H9 (cell line): Measurements from ENCODE around the gene ARPC5. TPM values are rescaled to one million over a fixed set of nuclear protein-coding genes. Genes with fewer than 3 reads are reported as not detected.

Experiments used
- DNase-seq: peaks from one replicate; pipeline ENCODE4 v3.0.0-alpha.2; 2017
- H2AFZ ChIP-seq: one replicate; pipeline ENCODE4 v1.6.1; 2013; ENCODE audit warnings: mild to moderate bottlenecking, low read length, control low read depth, moderate library complexity
- H2AK5ac ChIP-seq: 2 replicates; pipeline ENCODE4 v1.6.1; 2013; ENCODE audit warnings: low read length, control low read depth, mixed read lengths; ENCODE audit not compliant: insufficient read length
- H2BK120ac ChIP-seq: one replicate; pipeline ENCODE4 v1.6.1; 2013; ENCODE audit warnings: low read depth, mild to moderate bottlenecking, low read length, control low read depth, inconsistent platforms; ENCODE audit not compliant: poor library complexity, severe bottlenecking
- H2BK12ac ChIP-seq: 2 replicates; pipeline ENCODE4 v1.6.1; 2013; ENCODE audit warnings: low read length, control low read depth, mixed read lengths, low read depth; ENCODE audit not compliant: insufficient read length
- H2BK15ac ChIP-seq: 2 replicates; pipeline ENCODE4 v1.6.1; 2013; ENCODE audit warnings: low read depth, low read length, control low read depth
- H2BK20ac ChIP-seq: one replicate; pipeline ENCODE4 v1.6.1; 2013; ENCODE audit warnings: low read depth, mild to moderate bottlenecking, low read length, control low read depth, inconsistent platforms; ENCODE audit not compliant: poor library complexity, severe bottlenecking
- H2BK5ac ChIP-seq: 2 replicates; pipeline ENCODE4 v1.6.1; 2013; ENCODE audit warnings: low read length, control low read depth, mixed read lengths; ENCODE audit not compliant: insufficient read length
- H3K14ac ChIP-seq: 2 replicates; pipeline ENCODE4 v1.6.1; 2013; ENCODE audit warnings: low read length, control low read depth; ENCODE audit not compliant: insufficient read depth
- H3K18ac ChIP-seq: 2 replicates; pipeline ENCODE4 v1.6.1; 2013; ENCODE audit warnings: low read depth, mild to moderate bottlenecking, mixed read lengths, low read length, control low read depth; ENCODE audit not compliant: insufficient read length
- H3K23ac ChIP-seq: 2 replicates; pipeline ENCODE4 v1.6.1; 2013; ENCODE audit warnings: low read length, control low read depth, mixed read lengths, low read depth; ENCODE audit not compliant: insufficient read length
- H3K23me2 ChIP-seq: 2 replicates; pipeline ENCODE4 v1.6.1; 2013; ENCODE audit warnings: low read depth, mild to moderate bottlenecking, mixed read lengths, low read length, control low read depth; ENCODE audit not compliant: insufficient read length, poor library complexity, severe bottlenecking
- H3K27ac ChIP-seq: 2 replicates; pipeline ENCODE4 v1.5.1; 2013; ENCODE audit warnings: low read length, control low read depth, mixed read lengths, low read depth; ENCODE audit not compliant: insufficient read length
- H3K27me3 ChIP-seq: 2 replicates; pipeline ENCODE4 v1.6.1; 2013; ENCODE audit warnings: low read length, control low read depth, inconsistent platforms; ENCODE audit not compliant: insufficient read depth
- H3K4ac ChIP-seq: 2 replicates; pipeline ENCODE4 v1.6.1; 2013; ENCODE audit warnings: low read depth, mild to moderate bottlenecking, control low read depth, inconsistent platforms, low read length, moderate library complexity
- H3K4me1 ChIP-seq: 2 replicates; pipeline ENCODE4 v1.6.1; 2013; ENCODE audit warnings: low read length, control low read depth, inconsistent platforms; ENCODE audit not compliant: insufficient read depth
- H3K4me2 ChIP-seq: 2 replicates; pipeline ENCODE4 v1.6.1; 2013; ENCODE audit warnings: low read length, control low read depth, mixed read lengths; ENCODE audit not compliant: insufficient read length, insufficient read depth
- H3K56ac ChIP-seq: 2 replicates; pipeline ENCODE4 v1.6.1; 2013; ENCODE audit warnings: low read depth, mild to moderate bottlenecking, mixed read lengths, low read length, control low read depth; ENCODE audit not compliant: insufficient read length
- H3K79me1 ChIP-seq: 2 replicates; pipeline ENCODE4 v1.6.1; 2013; ENCODE audit warnings: low read depth, mild to moderate bottlenecking, moderate library complexity, low read length, control low read depth, inconsistent platforms; ENCODE audit not compliant: insufficient read depth, poor library complexity, severe bottlenecking
- H3K79me2 ChIP-seq: 2 replicates; pipeline ENCODE4 v1.6.1; 2013; ENCODE audit warnings: low read length, control low read depth, inconsistent platforms; ENCODE audit not compliant: insufficient read depth
- H3K9ac ChIP-seq: 2 replicates; pipeline ENCODE4 v1.6.1; 2013; ENCODE audit warnings: low read length, control low read depth, mixed read lengths; ENCODE audit not compliant: insufficient read length; ENCODE audit errors: extremely low read depth
- H3K9me3 ChIP-seq: one replicate; pipeline ENCODE4 v1.6.1; 2013; ENCODE audit warnings: low read depth, low read length, inconsistent platforms; ENCODE audit not compliant: control insufficient read depth
- H3T11ph ChIP-seq: one replicate; pipeline ENCODE4 v1.6.1; 2013; ENCODE audit warnings: mild to moderate bottlenecking, low read length, control low read depth, inconsistent platforms
- H4K20me1 ChIP-seq: one replicate; pipeline ENCODE4 v1.6.1; 2013; ENCODE audit not compliant: control insufficient read depth, insufficient read length, insufficient read depth
- H4K5ac ChIP-seq: 2 replicates; pipeline ENCODE4 v1.6.1; 2013; ENCODE audit warnings: low read depth, mild to moderate bottlenecking, mixed read lengths, low read length, control low read depth; ENCODE audit not compliant: insufficient read length
- H4K8ac ChIP-seq: replicated peaks from 2 replicates; pipeline ENCODE4 v1.6.1; 2013; ENCODE audit warnings: low read length, control low read depth, mixed read lengths, low read depth; ENCODE audit not compliant: insufficient read length
- H4K91ac ChIP-seq: 2 replicates; pipeline ENCODE4 v1.6.1; 2013; ENCODE audit warnings: low read depth, mild to moderate bottlenecking, moderate library complexity, mixed read lengths, low read length, control low read depth; ENCODE audit not compliant: insufficient read length
- H3K27ac Mint-ChIP-seq, 3 experiments: 2 replicates in 2 of 3; 3 replicates in 1 of 3; pipeline ENCODE4 v1.8.0; 2020 to 2021; ENCODE audit warnings: mixed read lengths in 3 of 3, mild to moderate bottlenecking in 1 of 3, moderate library complexity in 1 of 3
- H3K27me3 Mint-ChIP-seq: 2 replicates; pipeline ENCODE4 v1.8.0; 2021; ENCODE audit warnings: low read depth, mild to moderate bottlenecking, moderate library complexity, mixed read lengths
- H3K36me3 Mint-ChIP-seq, 3 experiments: 2 replicates in 2 of 3; 3 replicates in 1 of 3; pipeline ENCODE4 v1.8.0; 2020 to 2021; ENCODE audit warnings: low read depth in 3 of 3, mixed read lengths in 3 of 3; ENCODE audit not compliant: insufficient read depth in 1 of 3
- H3K4me1 Mint-ChIP-seq, 2 experiments: 2 replicates each; pipeline ENCODE4 v1.8.0; 2020; ENCODE audit warnings: mixed read lengths in 2 of 2
- H3K4me3 Mint-ChIP-seq, 2 experiments: 2 replicates in 1 of 2; 3 replicates in 1 of 2; pipeline ENCODE4 v1.8.0; 2020 to 2021; ENCODE audit warnings: mild to moderate bottlenecking in 2 of 2, mixed read lengths in 2 of 2, moderate library complexity in 1 of 2
- H3K9me3 Mint-ChIP-seq, 2 experiments: 2 replicates in 1 of 2; 3 replicates in 1 of 2; pipeline ENCODE4 v1.8.0; 2020; ENCODE audit warnings: mild to moderate bottlenecking in 2 of 2, mixed read lengths in 2 of 2, moderate library complexity in 1 of 2
- WGBS: extraction: QIAGEN DNeasy Blood & Tissue Kit; methylation state at CpG from one replicate; pipeline ENCODE4 v1.1.7; 2013; ENCODE audit warnings: missing lambda C conversion rate, low lambda C conversion rate, mixed read lengths; ENCODE audit not compliant: insufficient read length; ENCODE audit errors: extremely low coverage; 5-methylcytosine and 5-hydroxymethylcytosine counted together
- total RNA-seq: library from RNA; stranded (reverse); gene quantifications from 2 replicates; pipeline ENCODE4 v1.2.1, GENCODE V29; 2021
- TF ChIP-seq, protein P1 (sequence below): fragments of 200-600 bp; sonication (generic); conservative IDR thresholded peaks from 3 replicates; pipeline ENCODE4 v1.8.0; 2021; ENCODE audit warnings: antibody characterized with exemption, mild to moderate bottlenecking

ARPC5 gene
- total RNA-seq, 1 experiment from 2014 or later, result 67.7 TPM

DNA sequence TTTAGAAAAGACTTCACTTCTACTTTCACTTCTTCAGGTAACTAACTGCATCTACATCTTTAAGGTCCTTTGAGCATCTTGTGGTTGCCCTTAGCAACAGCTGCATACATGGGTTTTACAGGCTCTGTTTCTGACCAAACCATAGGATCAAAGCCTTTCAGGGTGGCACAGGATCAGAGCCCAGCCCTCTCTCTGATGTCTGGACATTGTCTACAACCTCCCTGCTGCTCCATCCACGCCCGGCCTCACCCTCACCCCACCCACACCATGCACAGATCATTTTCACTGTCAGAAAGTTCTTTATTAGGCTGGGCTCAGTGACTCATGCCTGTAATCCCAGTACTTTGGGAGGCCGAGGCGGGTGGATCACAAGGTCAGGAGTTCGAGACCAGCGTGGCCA is 50.5 kb downstream of the ARPC5 start:
- Histone ChIP-seq H3K9me3 (no peaks in the 10 kb centered on the region), H3K23me2 (no peaks in the 10 kb centered on the region), H2BK120ac (no peak overlapping the region), H3K23ac (no peak overlapping the region), H3K56ac (no peak overlapping the region), H3K4me2 (no peak overlapping the region), H2AK5ac (no peak overlapping the region), H4K5ac (no peak overlapping the region), H2BK20ac (no peak overlapping the region), H3K4me1 (peaks cover 4% of the 10 kb centered on the region; the same call in 1 of the 2 replicates), H2BK15ac (no peak overlapping the region), H3K79me2 (no peaks in the 10 kb centered on the region), H3K27ac (no peak overlapping the region), H3T11ph (no peak overlapping the region), H4K8ac (no peak overlapping the region), H3K27me3 (no peaks in the 10 kb centered on the region), H3K18ac (no peak overlapping the region), H3K4ac (no peak overlapping the region), H4K91ac (no peak overlapping the region), H4K20me1 (no peaks in the 10 kb centered on the region), H3K14ac (no peak overlapping the region), H3K9ac (no peak overlapping the region), H3K79me1 (no peaks in the 10 kb centered on the region), H2BK12ac (no peak overlapping the region), H2AFZ (no peak overlapping the region), H2BK5ac (no peak overlapping the region)
- Mint-ChIP-seq H3K9me3 (no peaks in the 10 kb centered on the region), H3K27me3 (no peaks in the 10 kb centered on the region; the same call in 1 of the 2 replicates), H3K36me3 (no peaks in the 10 kb centered on the region), H3K4me1 (peaks cover 29 to 33% of the 10 kb centered on the region in 2 experiments), H3K27ac (no peak overlapping the region; a peak in 1 of 7 replicates), H3K4me3 (no peak overlapping the region)
- TF ChIP-seq, protein P1, sequence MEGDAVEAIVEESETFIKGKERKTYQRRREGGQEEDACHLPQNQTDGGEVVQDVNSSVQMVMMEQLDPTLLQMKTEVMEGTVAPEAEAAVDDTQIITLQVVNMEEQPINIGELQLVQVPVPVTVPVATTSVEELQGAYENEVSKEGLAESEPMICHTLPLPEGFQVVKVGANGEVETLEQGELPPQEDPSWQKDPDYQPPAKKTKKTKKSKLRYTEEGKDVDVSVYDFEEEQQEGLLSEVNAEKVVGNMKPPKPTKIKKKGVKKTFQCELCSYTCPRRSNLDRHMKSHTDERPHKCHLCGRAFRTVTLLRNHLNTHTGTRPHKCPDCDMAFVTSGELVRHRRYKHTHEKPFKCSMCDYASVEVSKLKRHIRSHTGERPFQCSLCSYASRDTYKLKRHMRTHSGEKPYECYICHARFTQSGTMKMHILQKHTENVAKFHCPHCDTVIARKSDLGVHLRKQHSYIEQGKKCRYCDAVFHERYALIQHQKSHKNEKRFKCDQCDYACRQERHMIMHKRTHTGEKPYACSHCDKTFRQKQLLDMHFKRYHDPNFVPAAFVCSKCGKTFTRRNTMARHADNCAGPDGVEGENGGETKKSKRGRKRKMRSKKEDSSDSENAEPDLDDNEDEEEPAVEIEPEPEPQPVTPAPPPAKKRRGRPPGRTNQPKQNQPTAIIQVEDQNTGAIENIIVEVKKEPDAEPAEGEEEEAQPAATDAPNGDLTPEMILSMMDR, result no peak
- no peak for DNase-seq
- WGBS, result no CpG with 5 or more reads among the region's 6 CpGs
